Activated naive CD4-positive, alpha-beta T cell treated with anti-CD3 and anti-CD28 coated beads, Interleukin-2, amount 50 U/mL, for 24 hours (primary cell): Measurements from ENCODE around the gene SSH2.
A peak's percentile ranks its signal among the peaks of the same experiment; 100 is the strongest.
"Not testable (repeated sequence)": the region's sequence is repeated elsewhere in the genome, so short reads cannot be mapped to it uniquely, and the experiment has no call there.

Source experiments
- H3K27ac Mint-ChIP-seq: one replicate; pipeline ENCODE4 v1.8.0; 2021; ENCODE audit warnings: mild to moderate bottlenecking, mixed read lengths
- H3K27me3 Mint-ChIP-seq: one replicate; pipeline ENCODE4 v1.8.0; 2021; ENCODE audit warnings: mixed read lengths
- H3K36me3 Mint-ChIP-seq: one replicate; pipeline ENCODE4 v1.8.0; 2021; ENCODE audit warnings: mixed read lengths
- H3K4me1 Mint-ChIP-seq: one replicate; pipeline ENCODE4 v1.8.0; 2021; ENCODE audit warnings: mixed read lengths
- H3K4me3 Mint-ChIP-seq: one replicate; pipeline ENCODE4 v1.8.0; 2021; ENCODE audit warnings: mild to moderate bottlenecking, mixed read lengths
- H3K9me3 Mint-ChIP-seq: one replicate; pipeline ENCODE4 v1.8.0; 2021; ENCODE audit warnings: mixed read lengths

The SSH2 gene

GRCh38 chr17:29740017-29740416 is 190.0 kb downstream of the SSH2 start:
- Mint-ChIP-seq H3K9me3 (no peaks in the 10 kb centered on the region), H3K4me1 (peaks cover 66% of the 10 kb centered on the region), H3K36me3 (no peaks in the 10 kb centered on the region), H3K27me3 (no peaks in the 10 kb centered on the region), H3K4me3 (peak overlapping the region; percentile 58), H3K27ac (peak overlapping the region; percentile 92)

GRCh38 chr17:29734640-29735039 is 195.4 kb downstream of the SSH2 start:
- Mint-ChIP-seq H3K27me3 (no peaks in the 10 kb centered on the region), H3K27ac (peak overlapping the region; percentile 62), H3K36me3 (peaks cover 8% of the 10 kb centered on the region), H3K9me3 (no peaks in the 10 kb centered on the region), H3K4me1 (peaks cover 53% of the 10 kb centered on the region), H3K4me3 (no peak overlapping the region)

- Mint-ChIP-seq H3K4me1 (peaks cover 62% of the 10 kb centered on the region), H3K27me3 (no peaks in the 10 kb centered on the region), H3K4me3 (peak overlapping the region; percentile 15), H3K36me3 (peaks cover 16% of the 10 kb centered on the region), H3K27ac (peak overlapping the region; percentile 79), H3K9me3 (peaks cover 6% of the 10 kb centered on the region)
Observed at GRCh38 chr17:29733166-29733565, 196.9 kb downstream of the SSH2 start.

GRCh38 chr17:29732613-29733012 is 197.4 kb downstream of the SSH2 start:
- peak overlapping the region; percentile 15 for H3K4me3 Mint-ChIP-seq

GRCh38 chr17:29732209-29732608 is 197.8 kb downstream of the SSH2 start:
- Mint-ChIP-seq H3K36me3 (peaks cover 20% of the 10 kb centered on the region), H3K9me3 (peaks cover 6% of the 10 kb centered on the region), H3K27me3 (no peaks in the 10 kb centered on the region), H3K4me1 (peaks cover 71% of the 10 kb centered on the region), H3K4me3 (no peak overlapping the region), H3K27ac (peak overlapping the region; percentile 60)

More at GRCh38 chr17:29732613-29733012, 197.4 kb downstream of the SSH2 start:
- Mint-ChIP-seq H3K9me3 (peaks cover 6% of the 10 kb centered on the region), H3K4me1 (peaks cover 67% of the 10 kb centered on the region), H3K27me3 (no peaks in the 10 kb centered on the region), H3K27ac (peak overlapping the region; percentile 79), H3K36me3 (peaks cover 19% of the 10 kb centered on the region)

GRCh38 chr17:29731589-29731929 is 198.5 kb downstream of the SSH2 start:
- Mint-ChIP-seq H3K27me3 (no peaks in the 10 kb centered on the region), H3K9me3 (peaks cover 6% of the 10 kb centered on the region), H3K36me3 (peaks cover 20% of the 10 kb centered on the region), H3K4me1 (peaks cover 78% of the 10 kb centered on the region), H3K27ac (no peak overlapping the region), H3K4me3 (no peak overlapping the region)

- peak overlapping the region; percentile 90 for H3K27ac Mint-ChIP-seq
- peaks cover 20% of the 10 kb centered on the region for H3K36me3 Mint-ChIP-seq
- peaks cover 77% of the 10 kb centered on the region for H3K4me1 Mint-ChIP-seq
- peaks cover 6% of the 10 kb centered on the region for H3K9me3 Mint-ChIP-seq
- H3K27me3 Mint-ChIP-seq, result no peaks in the 10 kb centered on the region
- H3K4me3 Mint-ChIP-seq, result peak overlapping the region; percentile 34
Observed at GRCh38 chr17:29728490-29728889, 201.5 kb downstream of the SSH2 start.

GRCh38 chr17:29726715-29727252 is 203.2 kb downstream of the SSH2 start:
- Mint-ChIP-seq H3K27me3 (no peaks in the 10 kb centered on the region), H3K4me3 (peak overlapping the region; percentile 66), H3K4me1 (peaks cover 79% of the 10 kb centered on the region), H3K36me3 (peaks cover 16% of the 10 kb centered on the region), H3K27ac (peak overlapping the region; percentile 93), H3K9me3 (peaks cover 6% of the 10 kb centered on the region)

GRCh38 chr17:29725408-29725807 is 204.6 kb downstream of the SSH2 start:
- Mint-ChIP-seq H3K4me1 (peaks cover 85% of the 10 kb centered on the region), H3K36me3 (peaks cover 16% of the 10 kb centered on the region), H3K27ac (peak overlapping the region; percentile 93), H3K4me3 (peak overlapping the region; percentile 66)
- not testable (repeated sequence) for H3K27me3 Mint-ChIP-seq, H3K9me3 Mint-ChIP-seq

GRCh38 chr17:29723278-29724047 is 206.6 kb downstream of the SSH2 start:
- Mint-ChIP-seq H3K4me3 (peak overlapping the region; percentile 76), H3K36me3 (peaks cover 9% of the 10 kb centered on the region), H3K27me3 (no peaks in the 10 kb centered on the region), H3K27ac (peak overlapping the region; percentile 93), H3K9me3 (peaks cover under 1% of the 10 kb centered on the region), H3K4me1 (peaks cover 86% of the 10 kb centered on the region)

- Mint-ChIP-seq H3K36me3 (peaks cover 7% of the 10 kb centered on the region), H3K4me1 (peaks cover 86% of the 10 kb centered on the region), H3K27me3 (no peaks in the 10 kb centered on the region), H3K4me3 (peak overlapping the region; percentile 76), H3K27ac (peak overlapping the region; percentile 93), H3K9me3 (no peaks in the 10 kb centered on the region)
Observed at GRCh38 chr17:29722411-29723198, 207.4 kb downstream of the SSH2 start.

GRCh38 chr17:29720551-29720950 is 209.5 kb downstream of the SSH2 start:
- Mint-ChIP-seq H3K4me3 (peak overlapping the region; percentile 11), H3K9me3 (no peaks in the 10 kb centered on the region), H3K27me3 (no peaks in the 10 kb centered on the region), H3K27ac (peak overlapping the region; percentile 48), H3K36me3 (peaks cover 19% of the 10 kb centered on the region), H3K4me1 (peaks cover 86% of the 10 kb centered on the region)

GRCh38 chr17:29719469-29719868 is 210.6 kb downstream of the SSH2 start:
- Mint-ChIP-seq H3K27ac (no peak overlapping the region), H3K4me1 (peaks cover 93% of the 10 kb centered on the region), H3K4me3 (no peak overlapping the region), H3K9me3 (no peaks in the 10 kb centered on the region), H3K27me3 (no peaks in the 10 kb centered on the region), H3K36me3 (peaks cover 19% of the 10 kb centered on the region)

GRCh38 chr17:29718446-29719039 is 211.5 kb downstream of the SSH2 start:
- Mint-ChIP-seq H3K4me3 (no peak overlapping the region), H3K27me3 (no peaks in the 10 kb centered on the region), H3K9me3 (no peaks in the 10 kb centered on the region), H3K27ac (peak overlapping the region; percentile 79), H3K36me3 (peaks cover 21% of the 10 kb centered on the region), H3K4me1 (peaks cover 97% of the 10 kb centered on the region)

- Mint-ChIP-seq H3K9me3 (no peaks in the 10 kb centered on the region), H3K27me3 (no peaks in the 10 kb centered on the region), H3K4me3 (no peak overlapping the region), H3K4me1 (peaks cover 95% of the 10 kb centered on the region), H3K27ac (peak overlapping the region; percentile 79), H3K36me3 (peaks cover 21% of the 10 kb centered on the region)
Observed at GRCh38 chr17:29717817-29718216, 212.2 kb downstream of the SSH2 start.
